ENCODE data around the gene TRAPPC10.

Gene TRAPPC10

GRCh38 chr21:44064852-44065403 lies 52.8 kb downstream of the TRAPPC10 start:
- no peak for DNase-seq (ENCODE audit: low read depth in 2 of 2)

- DNase-seq (ENCODE audit: low read depth in 2 of 2): no peak
Observed at GRCh38 chr21:44065428-44065827, 53.3 kb downstream of the TRAPPC10 start.

GRCh38 chr21:44066116-44066515 lies 54.0 kb downstream of the TRAPPC10 start:
- DNase-seq (ENCODE audit: low read depth in 2 of 2): no peak

GRCh38 chr21:44067011-44067839 lies 55.1 kb downstream of the TRAPPC10 start:
- no peak for DNase-seq (ENCODE audit: low read depth in 2 of 2)

GRCh38 chr21:44070391-44070790 lies 58.3 kb downstream of the TRAPPC10 start:
- no peak for DNase-seq (ENCODE audit: low read depth in 2 of 2)

GRCh38 chr21:44071359-44072104 lies 59.4 kb downstream of the TRAPPC10 start:
- DNase-seq (ENCODE audit: low read depth in 2 of 2): no peak

- no peak for DNase-seq (ENCODE audit: low read depth in 2 of 2)
Observed at GRCh38 chr21:44072111-44072510, 60.0 kb downstream of the TRAPPC10 start.

GRCh38 chr21:44074315-44074958 lies 62.3 kb downstream of the TRAPPC10 start:
- no peak for DNase-seq (ENCODE audit: low read depth in 2 of 2)

- DNase-seq (ENCODE audit: low read depth in 2 of 2): no peak
Observed at GRCh38 chr21:44076316-44076715, 64.2 kb downstream of the TRAPPC10 start.

GRCh38 chr21:44078411-44078981 lies 66.4 kb downstream of the TRAPPC10 start:
- no peak for DNase-seq (ENCODE audit: low read depth in 2 of 2)

GRCh38 chr21:44079446-44079845 lies 67.3 kb downstream of the TRAPPC10 start:
- DNase-seq (ENCODE audit: low read depth in 2 of 2): no peak

- DNase-seq (ENCODE audit: low read depth in 2 of 2): no peak
Observed at GRCh38 chr21:44079846-44080245, 67.7 kb downstream of the TRAPPC10 start.

- no peak for DNase-seq (ENCODE audit: low read depth in 2 of 2)
Observed at GRCh38 chr21:44082648-44083440, 70.7 kb downstream of the TRAPPC10 start.

GRCh38 chr21:44083631-44084291 lies 71.7 kb downstream of the TRAPPC10 start:
- DNase-seq (ENCODE audit: low read depth in 2 of 2): no peak

- DNase-seq (ENCODE audit: low read depth in 2 of 2): no peak
Observed at GRCh38 chr21:44084496-44085241, 72.6 kb downstream of the TRAPPC10 start.

GRCh38 chr21:44085491-44086321 lies 73.6 kb downstream of the TRAPPC10 start:
- DNase-seq (ENCODE audit: low read depth in 2 of 2): no peak

GRCh38 chr21:44086636-44087425 lies 74.7 kb downstream of the TRAPPC10 start:
- no peak for DNase-seq (ENCODE audit: low read depth in 2 of 2)
